ENCODE results near the gene ZCCHC24.

- TF ChIP-seq CTCF (IDR thresholded peaks at IDR 0.05) (no peak), ZFX (IDR thresholded peaks at IDR 0.05; ENCODE audit: borderline replicate concordance) (no peak)
Measured at GRCh38 chr10:79353000-79353406, 92.4 kb downstream of the ZCCHC24 start.
